ENCODE data around the gene PDSS2.

Gene PDSS2

DNA sequence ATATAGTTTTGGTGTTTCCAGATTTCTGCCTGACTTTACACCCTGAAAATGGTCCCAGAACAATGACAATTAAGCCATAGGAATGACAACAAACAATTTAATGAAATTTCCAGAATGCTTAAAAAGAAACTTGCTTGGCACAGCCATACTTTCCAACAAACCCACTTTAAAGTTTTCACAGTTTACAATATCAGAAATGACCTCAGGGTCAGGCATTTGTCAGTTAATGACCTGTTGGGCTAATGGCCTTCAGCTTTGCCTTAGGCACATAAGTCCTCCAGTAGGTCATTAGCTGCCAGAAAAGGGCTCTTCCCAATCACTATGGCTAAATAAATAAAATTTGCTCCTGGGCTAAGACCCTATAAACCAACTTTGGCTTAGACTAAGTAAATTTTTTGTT, 199.4 kb downstream of the PDSS2 start:
- no peak for DNase-seq

DNA sequence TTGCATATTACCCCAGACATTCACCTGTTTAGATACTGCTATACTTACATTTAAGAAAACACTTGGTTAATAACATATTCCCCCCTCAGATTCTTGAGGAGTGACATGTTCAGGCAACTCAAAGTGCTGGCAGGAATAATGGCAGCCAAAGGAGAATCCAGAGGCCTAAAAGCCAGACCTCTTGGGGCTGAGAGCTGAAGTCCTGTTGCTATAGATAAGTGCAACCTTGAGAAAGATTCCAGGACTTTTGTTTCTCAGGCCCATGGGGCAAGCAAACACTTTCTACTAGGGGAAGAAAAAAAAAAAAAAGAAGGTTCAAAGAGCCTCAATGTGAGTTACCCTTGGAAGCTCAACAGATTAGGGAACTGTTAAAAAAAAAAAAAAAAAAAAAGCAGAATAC, 211.2 kb downstream of the PDSS2 start:
- DNase-seq = no peak

DNA sequence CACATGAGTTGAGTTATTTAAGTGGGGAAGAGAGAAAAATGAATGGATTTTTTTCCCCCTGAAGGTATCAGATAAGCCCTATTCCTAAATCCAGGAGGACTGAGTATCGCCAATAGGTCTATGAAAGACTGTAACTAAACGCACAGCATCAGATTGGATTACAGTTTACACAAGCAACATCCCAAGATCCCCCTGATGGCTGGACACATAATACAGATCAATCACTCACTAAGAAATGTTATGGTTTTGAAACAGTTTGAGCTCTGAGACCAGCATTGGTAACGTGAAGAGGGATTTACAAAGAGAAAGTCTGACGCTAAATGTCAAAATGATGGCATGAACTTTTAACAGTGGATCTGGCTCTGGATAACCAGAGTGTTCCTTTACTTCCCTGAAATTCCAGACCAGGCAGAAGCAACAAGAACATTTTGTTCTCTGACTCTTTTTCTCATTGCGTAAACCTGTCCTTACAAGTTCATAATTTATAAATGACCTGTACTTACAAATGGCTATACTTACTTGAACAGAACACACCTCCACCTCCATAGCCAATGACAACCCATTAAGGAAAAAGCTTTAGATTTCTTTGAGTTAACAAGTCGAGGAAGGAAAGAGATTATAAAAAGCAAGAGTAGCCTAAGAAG, 212.3 kb downstream of the PDSS2 start:
- no peak for DNase-seq

DNA sequence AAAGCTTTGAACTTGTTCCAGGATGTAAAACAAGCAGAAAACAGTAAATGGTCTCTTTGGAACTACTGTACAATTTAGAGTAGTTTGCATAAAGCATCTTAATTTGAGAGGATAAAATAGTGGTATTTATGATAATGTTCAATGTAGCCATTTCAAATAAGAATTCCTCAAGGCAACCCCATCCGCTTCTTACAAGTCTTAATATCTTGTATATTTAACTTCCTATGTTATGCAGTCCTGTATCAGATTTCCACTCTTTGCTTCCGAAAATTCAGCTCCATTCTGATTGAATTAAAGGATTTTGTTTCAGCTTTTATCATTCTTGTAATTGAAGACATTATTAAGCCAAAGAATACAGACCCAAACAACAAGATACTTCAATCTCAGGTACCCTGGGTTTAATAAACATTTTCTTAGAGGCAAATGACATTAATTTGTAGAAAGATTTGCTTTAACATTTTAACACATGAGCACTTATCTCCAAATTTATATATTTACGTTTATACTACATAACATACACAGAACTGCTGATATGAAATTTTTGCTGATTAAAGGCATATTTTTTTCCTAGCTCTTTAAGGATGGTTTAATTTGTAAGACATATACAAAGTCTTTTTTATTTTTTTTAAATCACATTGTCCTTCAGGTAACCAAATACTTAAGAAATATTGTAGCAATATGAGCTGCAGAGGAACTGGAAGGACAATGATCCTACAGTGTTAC, 213.0 kb downstream of the PDSS2 start:
- no peak for DNase-seq

DNA sequence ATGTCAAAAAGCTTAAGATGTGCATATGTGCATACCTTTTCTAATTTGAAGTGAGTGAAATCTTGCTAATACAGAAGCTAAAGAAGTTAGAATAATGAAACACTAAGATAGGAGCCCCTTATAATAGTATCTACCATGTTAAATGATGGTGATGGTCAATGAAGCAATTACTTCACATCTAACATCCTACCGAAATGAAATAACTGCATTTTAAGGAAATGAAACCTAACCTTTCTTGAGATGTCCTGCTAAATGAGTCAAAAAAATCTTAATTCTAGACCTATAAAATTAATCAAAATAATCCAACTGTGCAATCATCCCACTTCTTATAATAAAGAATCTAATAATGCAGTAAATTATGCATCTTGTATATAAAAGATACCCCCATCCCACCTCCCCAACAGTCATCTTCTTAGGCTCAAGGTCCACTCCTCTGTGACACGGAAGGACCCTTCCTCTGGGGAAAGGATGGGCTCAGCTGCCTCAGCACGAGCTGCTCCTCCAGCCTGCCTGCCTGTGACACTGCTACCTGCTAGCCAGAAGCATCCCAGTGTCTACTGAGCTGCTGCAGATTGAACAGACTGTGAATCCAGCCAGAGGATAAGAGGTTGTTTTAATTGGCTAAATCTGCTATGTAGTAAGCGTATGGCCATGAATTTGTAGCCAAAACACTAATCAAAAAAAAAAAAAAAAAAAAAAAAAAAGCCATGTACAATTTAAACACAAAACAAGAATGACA, 214.5 kb downstream of the PDSS2 start:
- no peak for DNase-seq

DNA sequence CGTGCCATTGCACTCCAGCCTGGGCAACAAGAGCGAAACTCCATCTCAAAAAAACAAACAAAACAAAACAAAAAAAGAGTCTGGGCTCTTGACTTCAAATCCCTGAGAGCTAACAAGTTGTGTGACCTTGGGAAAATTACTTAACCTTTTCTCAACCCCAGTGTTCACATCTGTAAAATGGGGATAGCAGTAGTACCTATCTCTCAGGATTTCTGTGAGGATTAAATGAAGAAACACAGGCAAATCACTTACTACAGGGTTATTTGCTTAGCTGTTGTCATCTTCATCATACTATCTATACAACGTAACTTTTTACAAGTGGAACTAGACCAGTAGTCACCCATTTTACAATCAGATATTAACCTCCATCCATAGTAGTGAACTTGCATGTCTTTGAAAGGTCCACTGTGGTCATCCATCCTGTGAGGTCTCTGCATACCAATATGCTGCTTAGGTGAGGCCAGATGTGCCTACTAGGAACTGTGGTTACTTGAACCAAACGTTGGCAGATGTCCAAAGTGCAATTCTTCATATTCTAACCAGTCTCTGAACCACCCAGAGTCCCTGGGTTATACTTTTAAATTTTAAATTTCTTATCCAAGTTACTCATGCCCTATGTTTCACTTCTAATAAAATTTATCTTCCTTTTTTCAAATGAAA, 215.2 kb downstream of the PDSS2 start:
- no peak for DNase-seq

DNA sequence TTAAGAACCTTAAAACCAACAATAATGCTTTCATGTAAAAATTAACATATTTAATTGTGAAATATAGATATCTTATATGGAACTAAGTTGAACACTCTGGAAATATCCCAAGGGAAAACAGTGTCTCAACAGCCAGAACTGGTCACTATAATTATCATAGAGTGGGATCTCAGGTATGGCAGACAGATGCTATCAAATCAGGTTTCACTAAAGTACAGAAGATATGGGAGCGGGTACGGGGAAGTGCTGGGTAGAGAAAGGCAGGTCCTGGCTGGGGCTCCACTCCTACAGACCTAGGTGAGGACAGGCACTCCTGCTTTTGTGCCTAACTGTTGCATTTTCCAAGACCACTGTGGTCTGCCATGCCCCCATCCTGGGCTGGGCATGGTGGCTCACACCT, 215.9 kb downstream of the PDSS2 start:
- DNase-seq = no peak

DNA sequence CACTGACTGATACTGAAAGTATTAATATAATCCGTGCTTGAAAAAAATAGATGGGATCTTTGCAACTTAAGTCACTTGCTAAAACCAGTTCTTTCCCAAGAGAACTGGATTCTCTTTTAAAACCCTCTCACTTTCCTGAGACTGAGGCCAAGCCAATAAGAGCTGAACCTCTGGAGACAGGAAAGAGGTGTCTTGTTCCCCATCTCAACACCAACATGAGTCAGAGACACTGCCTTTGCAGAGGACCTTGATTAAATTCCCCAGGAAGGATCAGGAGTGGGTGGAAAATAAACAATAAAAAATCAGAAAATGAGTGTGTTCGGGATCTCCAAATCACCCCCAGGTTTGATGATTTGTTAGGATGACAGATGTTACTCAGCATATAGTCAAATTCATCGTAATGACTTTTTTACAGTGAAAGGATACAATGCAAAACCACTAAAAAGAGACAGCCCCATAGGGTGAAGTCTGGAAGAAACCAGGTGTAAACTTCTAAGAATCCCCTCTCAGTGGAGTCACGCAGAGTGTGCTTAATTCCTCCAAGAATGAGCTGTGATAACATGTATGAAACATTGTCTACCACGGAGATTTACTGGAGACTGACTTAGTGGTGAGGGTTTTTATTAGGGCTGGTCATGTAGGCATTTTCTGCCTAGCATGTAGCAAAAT, 221.2 kb downstream of the PDSS2 start:
- DNase-seq = no peak

DNA sequence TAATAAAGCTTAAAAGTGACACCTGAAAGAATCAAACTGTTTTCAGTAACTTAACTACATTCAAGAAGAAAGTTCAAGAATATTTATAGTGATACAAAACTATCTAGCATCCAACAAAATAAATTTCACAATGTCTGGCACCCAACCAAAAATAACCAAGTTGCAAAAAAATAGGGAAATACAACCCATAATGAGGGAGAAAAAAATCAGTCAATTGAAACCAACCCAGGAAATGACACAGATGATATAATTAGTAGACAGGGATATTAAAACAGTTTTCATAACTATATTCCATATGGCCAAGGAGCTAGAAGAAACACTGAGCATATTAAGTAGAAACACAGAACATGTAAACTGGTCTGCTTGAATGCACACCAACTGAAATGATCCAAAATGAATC, 223.9 kb downstream of the PDSS2 start:
- DNase-seq = no peak

DNA sequence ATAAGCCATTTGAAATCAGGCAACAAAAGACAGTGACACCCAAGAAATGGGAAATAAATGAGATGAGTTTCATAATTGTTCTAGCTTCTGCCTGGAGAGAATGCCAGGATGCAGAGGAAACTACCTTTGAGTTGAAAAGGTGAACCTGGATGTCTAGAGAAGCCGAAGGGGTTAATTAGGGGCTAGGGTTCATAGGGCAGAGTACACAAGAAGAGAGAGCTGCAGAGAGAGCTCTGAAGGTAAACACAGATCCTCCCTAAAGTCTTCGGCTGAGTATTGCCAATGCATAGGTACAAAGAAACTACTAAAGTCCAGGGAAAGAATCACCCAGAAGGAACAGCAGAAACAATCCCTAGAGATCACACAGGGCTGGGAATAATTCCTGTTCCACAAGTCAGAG, 224.4 kb downstream of the PDSS2 start:
- no peak for DNase-seq

DNA sequence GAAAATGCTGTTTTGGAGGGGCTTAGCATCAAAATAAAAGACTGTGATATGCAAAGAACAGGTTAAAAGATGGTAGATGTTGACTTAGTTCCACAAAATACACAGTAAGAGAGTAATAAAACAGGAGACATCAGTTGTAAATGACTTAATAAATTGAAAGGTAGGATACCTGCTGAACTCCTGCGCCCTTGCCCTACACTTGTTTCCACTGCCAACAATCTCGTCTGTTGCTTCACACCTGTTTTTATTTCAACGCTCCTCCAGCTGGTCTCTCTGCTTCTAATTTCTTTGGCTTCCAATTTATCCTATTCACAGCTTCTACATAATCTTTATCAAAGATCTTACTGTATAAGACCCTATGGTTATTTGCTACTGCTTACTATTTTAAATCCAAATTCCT, 228.1 kb downstream of the PDSS2 start:
- no peak for DNase-seq

DNA sequence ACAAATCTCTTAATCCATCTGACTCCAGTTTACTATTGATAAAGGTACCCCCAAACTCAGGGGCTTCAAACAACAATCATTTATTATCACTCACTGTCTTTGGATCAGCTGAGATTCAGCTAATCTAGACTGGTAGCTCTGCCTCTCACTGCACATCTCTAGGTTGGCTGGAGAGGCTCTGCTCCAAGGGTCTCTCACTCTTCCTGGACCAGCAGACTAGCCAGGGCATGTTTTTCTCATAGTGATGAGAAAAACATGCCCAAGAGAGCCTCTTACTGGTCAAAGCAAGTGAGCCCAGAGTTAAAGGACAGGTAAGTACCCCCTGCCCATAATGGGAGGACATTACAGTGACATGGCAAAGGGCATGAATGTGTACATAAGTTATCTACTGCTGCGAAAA, 228.9 kb downstream of the PDSS2 start:
- no peak for DNase-seq

DNA sequence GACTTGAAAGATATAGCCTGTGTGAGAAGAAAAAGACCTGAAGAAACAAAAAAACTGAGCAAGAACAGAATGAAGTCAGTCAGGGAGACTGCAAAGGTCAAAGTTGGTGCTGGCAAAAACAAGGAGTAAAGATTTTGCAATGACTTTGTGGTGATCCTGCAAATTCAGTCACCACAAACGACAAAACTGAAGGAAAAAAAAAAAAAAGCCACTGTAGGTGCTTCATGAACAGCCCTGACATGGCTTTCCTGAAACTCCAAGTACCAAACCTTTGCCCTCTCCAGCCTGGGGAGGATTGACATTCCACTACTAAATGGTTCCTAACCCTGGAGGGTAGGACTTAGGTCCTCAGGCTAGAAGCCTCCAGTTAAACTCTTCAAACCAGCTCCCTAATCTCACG, 229.3 kb downstream of the PDSS2 start:
- DNase-seq = no peak

DNA sequence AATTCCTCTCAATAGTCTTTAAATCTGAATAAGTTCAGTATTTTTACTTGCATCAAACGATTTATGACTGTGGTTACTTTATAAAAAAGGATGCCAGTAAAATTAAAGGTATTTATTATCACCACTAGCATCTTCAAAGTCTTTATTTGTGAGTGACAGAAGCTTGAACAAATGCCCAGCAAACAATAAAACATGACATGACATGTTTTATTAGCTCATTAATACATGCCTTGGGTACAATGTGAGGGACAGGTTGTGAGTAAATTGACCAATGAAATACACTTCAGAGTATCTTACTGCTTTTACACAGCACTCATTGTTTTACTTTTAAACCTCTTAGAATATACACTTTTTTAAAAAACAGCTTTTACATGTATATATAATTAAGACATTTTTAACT, 230.6 kb downstream of the PDSS2 start:
- no peak for DNase-seq

DNA sequence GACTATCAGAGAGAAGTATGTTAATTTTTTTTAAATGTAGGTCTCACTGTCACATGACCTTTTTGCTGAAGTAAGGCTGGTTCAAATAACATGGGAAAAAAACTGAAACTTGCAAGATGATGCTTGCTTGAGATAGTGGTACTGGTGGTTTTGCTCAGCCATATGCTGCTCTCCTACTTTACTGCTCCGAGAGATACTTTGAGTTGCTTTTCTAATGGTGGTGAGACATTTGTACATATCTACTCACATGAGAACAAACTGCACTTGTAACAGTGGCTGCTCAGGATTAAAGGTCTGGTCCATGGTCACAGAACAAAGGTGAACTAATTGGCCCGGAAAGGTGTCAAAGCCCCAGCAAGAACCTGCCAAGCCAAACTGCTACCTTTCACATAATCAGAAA, 237.8 kb downstream of the PDSS2 start:
- DNase-seq = no peak

DNA sequence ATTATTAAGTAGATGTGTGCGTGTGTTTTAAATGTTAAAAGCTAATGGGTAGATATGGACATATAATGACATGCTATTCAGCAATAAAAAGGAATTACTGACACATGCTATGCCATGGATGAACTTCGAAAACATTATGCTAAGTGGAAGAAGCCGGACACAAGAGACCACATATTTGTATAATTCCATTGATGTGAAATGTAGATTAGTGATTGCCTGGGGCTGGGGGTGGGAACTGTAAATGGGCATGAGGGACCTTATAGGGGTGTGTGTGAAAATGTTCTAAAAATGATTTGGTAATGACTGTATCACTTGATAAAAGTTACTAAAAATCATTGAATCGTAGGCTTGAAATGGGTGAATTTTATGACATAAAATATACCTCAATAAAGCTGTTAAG, 239.5 kb downstream of the PDSS2 start:
- DNase-seq = no peak

DNA sequence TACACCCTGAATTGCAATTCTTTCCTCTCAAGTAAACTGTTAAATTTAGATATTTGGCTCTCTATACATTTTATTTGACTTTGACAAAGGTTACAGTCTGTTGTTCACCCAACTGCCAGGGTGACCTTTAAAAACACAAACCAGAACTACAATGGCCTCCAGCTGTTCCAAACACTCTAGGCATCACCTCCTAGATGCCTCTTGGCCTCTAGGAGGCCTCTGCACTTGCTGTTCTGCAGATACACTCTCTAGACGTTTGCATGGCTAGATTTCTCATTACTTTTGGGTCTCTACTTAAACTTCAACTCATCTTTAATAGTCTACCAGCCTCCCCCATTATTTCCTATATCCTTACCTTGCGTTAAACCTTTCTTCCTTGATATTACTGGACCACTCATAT, 241.2 kb downstream of the PDSS2 start:
- no peak for DNase-seq

DNA sequence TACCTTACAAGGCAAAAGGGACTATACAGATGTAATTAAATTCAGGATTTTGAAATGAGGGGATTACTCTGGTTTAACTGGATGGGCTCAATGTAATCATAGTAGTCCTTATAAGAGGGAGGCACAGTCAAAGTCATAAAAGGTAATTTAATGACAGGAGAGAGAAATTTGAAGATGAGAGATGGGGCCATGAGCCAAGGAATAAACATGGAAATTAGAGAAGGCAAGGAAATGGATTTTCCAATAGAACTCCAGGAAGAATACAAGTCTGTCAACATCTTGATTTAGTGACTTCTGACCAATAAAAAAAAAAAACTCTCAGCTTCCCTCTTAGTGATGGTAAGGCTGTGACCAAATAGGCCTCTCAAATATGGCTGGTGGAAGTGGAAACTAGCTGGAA, 242.1 kb downstream of the PDSS2 start:
- DNase-seq = no peak

DNA sequence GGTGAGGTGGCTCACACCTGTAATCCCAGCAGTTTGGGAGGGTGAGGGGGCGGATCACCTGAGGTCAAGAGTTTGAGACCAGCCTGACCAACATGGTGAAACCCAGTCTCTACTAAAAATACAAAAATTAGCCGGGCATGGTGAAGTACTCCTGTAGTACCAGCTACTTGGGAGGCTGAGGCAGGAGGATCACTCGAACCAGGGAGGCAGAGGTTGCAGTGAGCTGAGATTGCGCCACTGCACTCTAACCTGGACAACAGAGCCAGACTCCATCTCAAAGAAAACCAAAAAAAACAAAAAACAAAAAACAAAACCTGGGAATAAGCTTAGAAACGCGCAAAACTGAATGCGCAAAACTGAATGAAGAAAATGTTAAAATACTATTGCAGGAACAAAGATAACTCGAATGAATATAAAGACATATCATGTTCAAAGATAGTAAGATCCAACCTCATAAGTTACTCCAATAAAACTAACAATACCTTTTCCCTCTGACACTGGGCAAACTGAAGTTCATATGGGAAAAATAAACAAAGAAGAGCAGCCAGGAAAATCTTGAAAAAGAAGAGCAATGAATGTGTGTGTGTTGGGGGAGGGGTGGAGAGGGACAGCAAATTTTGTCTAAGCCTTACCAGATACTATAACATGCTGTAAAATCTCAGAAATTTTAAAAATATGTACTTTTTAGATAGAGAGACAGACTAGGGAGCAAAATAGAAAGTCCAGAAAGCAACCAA, 243.0 kb downstream of the PDSS2 start:
- no peak for DNase-seq

DNA sequence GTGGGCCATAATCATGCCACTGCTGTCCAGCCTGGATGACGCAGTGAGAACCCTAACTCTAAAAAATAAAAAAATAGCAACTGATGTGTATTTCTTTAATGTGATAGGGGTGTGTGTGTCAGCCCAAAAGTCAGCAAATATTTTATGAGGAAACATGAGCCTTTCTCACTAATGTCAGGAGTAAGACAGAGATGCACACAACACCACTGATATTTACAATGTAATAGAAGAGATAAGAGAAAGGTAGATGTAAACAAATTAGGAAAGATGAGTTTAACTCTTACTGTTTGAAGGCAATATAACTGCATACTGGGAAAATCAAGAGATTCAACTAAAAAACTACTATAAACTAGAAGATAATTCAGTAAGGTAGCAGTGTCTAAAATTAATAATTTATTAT, 244.0 kb downstream of the PDSS2 start:
- no peak for DNase-seq

DNA sequence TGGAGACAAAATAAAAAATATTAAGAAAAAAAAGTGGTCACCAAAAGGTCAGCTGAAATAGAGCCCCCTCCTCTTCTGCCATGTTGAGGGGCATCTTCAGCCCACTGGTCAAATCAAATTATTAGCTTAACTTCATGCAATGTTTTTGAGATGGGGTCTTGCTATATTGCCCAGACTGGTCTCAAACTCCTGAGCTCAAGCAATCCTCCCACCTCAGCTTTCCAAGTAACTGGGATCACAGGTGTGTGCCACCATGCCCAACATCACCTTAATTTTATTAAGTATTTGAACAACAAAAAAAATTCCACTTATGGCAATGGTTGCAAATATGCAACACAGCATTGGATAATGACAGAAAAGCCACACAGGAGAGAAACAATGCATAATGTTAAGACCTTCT, 244.7 kb downstream of the PDSS2 start:
- no peak for DNase-seq

All from T1000 (cell line).